Endothelial cell of umbilical vein (primary cell): ENCODE data around the gene RBM38. TPM values are rescaled to one million over a fixed set of nuclear protein-coding genes. Genes with fewer than 3 reads are reported as not detected.

Experiments used
- BruUV-seq: library from RNA; stranded (reverse); fragments of 400-500 nt; replicated peaks from 2 replicates; lab custom pipeline; 2021; lab: Mats Ljungman, UMichigan
- CTCF ChIA-PET: fragments of 300-600, 350-600 bp; sonication (Branson Sonifier 250); formaldehyde crosslinking; loops from one replicate; lab custom pipeline; 2021; ENCODE audit warnings: antibody characterized with exemption, inconsistent platforms; lab: Charles Lee
- POLR2A ChIA-PET: fragments of 300-600, 350-600 bp; sonication (Branson Sonifier 250); formaldehyde crosslinking; loops from one replicate; lab custom pipeline; 2021; ENCODE audit warnings: antibody characterized with exemption, inconsistent platforms; lab: Charles Lee
- DNase-seq: peaks from one replicate; pipeline ENCODE4 v3.0.0-alpha.2; 2011; ENCODE audit warnings: low read depth, low spot score
- FAIRE-seq: peaks from 2 replicates; lab custom pipeline; 2011; peaks lifted over from hg19 to GRCh38; lab: Jason Lieb, UNC
- H2AFZ ChIP-seq: 2 replicates; pipeline ENCODE4 v1.6.0; 2012; ENCODE audit warnings: low read depth, low read length, control low read depth, inconsistent platforms
- H3K27ac ChIP-seq: 2 replicates; pipeline ENCODE4 v1.5.1; 2011; ENCODE audit warnings: low read depth, mild to moderate bottlenecking, control low read depth, low read length, moderate library complexity; ENCODE audit not compliant: insufficient read depth
- H3K27me3 ChIP-seq, 2 experiments: 2 replicates each; pipeline versions ENCODE4 v1.6.0 to v1.6.1; 2011; ENCODE audit warnings: low read length in 2 of 2, mixed read lengths in 1 of 2; ENCODE audit not compliant: control insufficient read depth in 2 of 2, insufficient read depth in 2 of 2
- H3K36me3 ChIP-seq, 2 experiments: 2 replicates in 1 of 2; 3 replicates in 1 of 2; pipeline ENCODE4 v1.5.1; 2011; ENCODE audit warnings: low read length in 2 of 2, mild to moderate bottlenecking in 1 of 2, moderate library complexity in 1 of 2; ENCODE audit not compliant: control insufficient read depth in 2 of 2, insufficient read depth in 2 of 2; ENCODE audit errors: extremely low read depth in 1 of 2
- H3K4me1 ChIP-seq: 3 replicates; pipeline ENCODE4 v1.5.1; 2011; ENCODE audit warnings: mild to moderate bottlenecking, low read length; ENCODE audit not compliant: control insufficient read depth, insufficient read depth; ENCODE audit errors: extremely low read depth
- H3K4me2 ChIP-seq: 2 replicates; pipeline ENCODE4 v1.6.1; 2011; ENCODE audit warnings: low read length, control low read depth, mixed read lengths; ENCODE audit not compliant: insufficient read depth
- H3K4me3 ChIP-seq, 3 experiments: fragments of 200-600 bp in 1 of 3; sonication (generic), shearing (Covaris generic) in 1 of 3; replicated peaks in 1 of 3; 2 replicates each; pipeline ENCODE4 v1.5.1; 2011 to 2016; ENCODE audit warnings: control low read depth in 3 of 3, low read length in 3 of 3, mild to moderate bottlenecking in 2 of 3, inconsistent platforms in 1 of 3, low read depth in 1 of 3, moderate library complexity in 1 of 3; ENCODE audit not compliant: insufficient read depth in 1 of 3
- H3K79me2 ChIP-seq: 2 replicates; pipeline ENCODE4 v1.6.0; 2012; ENCODE audit warnings: low read length, inconsistent platforms; ENCODE audit not compliant: control insufficient read depth, insufficient read depth
- H3K9ac ChIP-seq: replicated peaks from 2 replicates; pipeline ENCODE3; 2011; ENCODE audit warnings: low read length, control low read depth; ENCODE audit not compliant: insufficient read depth; ENCODE audit errors: extremely low read depth
- H3K9me1 ChIP-seq: replicated peaks from 3 replicates; pipeline ENCODE4 v1.6.0; 2011; ENCODE audit warnings: mild to moderate bottlenecking, low read length; ENCODE audit not compliant: control insufficient read depth, insufficient read depth; ENCODE audit errors: extremely low read depth
- H3K9me3 ChIP-seq: replicated peaks from 2 replicates; pipeline ENCODE4 v1.5.1; 2012; ENCODE audit warnings: low read length, inconsistent platforms; ENCODE audit not compliant: control insufficient read depth, insufficient read depth
- H4K20me1 ChIP-seq: replicated peaks from 2 replicates; pipeline ENCODE3; 2011; ENCODE audit warnings: mild to moderate bottlenecking, low read length; ENCODE audit not compliant: control insufficient read depth, insufficient read depth; ENCODE audit errors: extremely low read depth
- EZH2 ChIP-seq: IDR thresholded peaks from 2 replicates; pipeline ENCODE4 v1.6.1; 2012; ENCODE audit warnings: borderline replicate concordance, low read depth, mild to moderate bottlenecking, moderate library complexity, low read length, inconsistent platforms; ENCODE audit not compliant: severe bottlenecking
- FOS ChIP-seq: IDR thresholded peaks from 2 replicates; pipeline ENCODE4 v1.6.1; 2011; ENCODE audit warnings: mild to moderate bottlenecking, low read length, moderate library complexity, borderline replicate concordance; ENCODE audit not compliant: insufficient read depth
- GATA2 ChIP-seq: IDR thresholded peaks from 2 replicates; pipeline ENCODE4 v1.7.0; 2011; ENCODE audit warnings: low read depth, mild to moderate bottlenecking, moderate library complexity, mixed read lengths, low read length; ENCODE audit not compliant: insufficient read length, insufficient read depth
- JUN ChIP-seq: IDR thresholded peaks from 2 replicates; pipeline ENCODE4 v1.6.1; 2011; ENCODE audit warnings: borderline replicate concordance, low read depth; ENCODE audit not compliant: insufficient read length, insufficient read depth
- MYC ChIP-seq: IDR thresholded peaks from one replicate; pipeline ENCODE4 v1.6.1; 2011; ENCODE audit warnings: mild to moderate bottlenecking, low read depth, low read length
- POLR2A ChIP-seq: IDR thresholded peaks from 2 replicates; pipeline ENCODE4 v1.6.1; 2012; ENCODE audit warnings: low read depth, mild to moderate bottlenecking, control low read depth, low read length
- POLR2AphosphoS5 ChIP-seq: IDR thresholded peaks from 2 replicates; pipeline ENCODE4 v1.6.1; 2012; ENCODE audit warnings: low read depth, mild to moderate bottlenecking, control low read depth, low read length, moderate library complexity; ENCODE audit not compliant: insufficient read depth
- dilution Hi-C: fragments of 300-500 bp; cut with MboI; formaldehyde crosslinking; loops from one replicate; pipeline ENCODE4 v1.15.0; 2019; ENCODE audit warnings: low sequenced_read_pairs; ENCODE audit not compliant: extremely low pct_ligation_motif_present
- intact Hi-C: fragments of 100-400 bp; cut with micrococcal nuclease; formaldehyde crosslinking; loops from one replicate; pipeline ENCODE4 v1.10.0; 2022
- polyA plus RNA-seq, 4 experiments: library from polyadenylated mRNA; depleted of rRNA in 3 of 4; stranded (reverse) in 3 of 4; unstranded in 1 of 4; fragments of >200 nt; gene quantifications; 2 replicates each; pipeline versions ENCODE4 v1.2.1 to v1.2.3, GENCODE V29; 2011 to 2012; ENCODE audit warnings: missing spikeins in 1 of 4
- total RNA-seq: library from RNA; stranded (reverse); gene quantifications from 2 replicates; pipeline ENCODE4 v1.2.3, GENCODE V29; 2021
- TF ChIP-seq, protein P1 (sequence below), 2 donors: IDR thresholded peaks; 1 replicate in 1 of 2; 2 replicates in 1 of 2; pipeline ENCODE4 v1.5.1; 2011; ENCODE audit warnings: low read length in 2 of 2, mild to moderate bottlenecking in 2 of 2, moderate library complexity in 2 of 2, control low read depth in 1 of 2, inconsistent platforms in 1 of 2, low read depth in 1 of 2; ENCODE audit not compliant: insufficient read depth in 1 of 2; ENCODE audit errors: extremely low read depth in 1 of 2
- TF ChIP-seq, protein P2 (sequence below): IDR thresholded peaks from 2 replicates; pipeline ENCODE4 v1.6.1; 2011; ENCODE audit not compliant: insufficient read depth, insufficient read length

The RBM38 gene
- total and polyA plus RNA-seq, 2 donors (not counting 3 experiments of a cell fraction or from before 2014, with no cell fraction given), result 22.1 to 37.4 TPM

DNA sequence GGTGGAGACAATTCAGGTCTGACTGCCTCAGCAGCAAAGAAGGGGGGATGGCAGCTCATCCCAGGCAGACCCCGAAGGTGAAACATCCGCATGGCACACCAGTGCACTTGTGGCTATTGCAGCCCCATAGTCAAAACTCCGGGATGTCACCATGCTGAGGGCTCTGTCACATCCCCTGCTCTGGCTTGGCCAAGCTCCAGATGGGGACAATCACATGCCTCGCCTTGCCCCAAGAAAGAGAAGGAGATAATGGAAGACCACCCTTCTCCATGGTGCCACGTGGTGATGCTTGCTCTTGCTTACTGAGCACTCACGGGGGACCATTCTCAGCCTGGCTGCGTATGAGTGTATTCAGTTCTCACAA lies 60.2 kb downstream of the RBM38 start:
- H3K9me1 ChIP-seq, result no peaks in the 10 kb centered on the region
- TF ChIP-seq EZH2, result no peak
- H3K4me2 ChIP-seq, result no peak overlapping the region
- dilution Hi-C loops, result no loop called here
- intact Hi-C loops, result no loop called here
- CTCF ChIA-PET, result no interaction called here
- no peak overlapping the region for H3K27ac ChIP-seq
- H3K79me2 ChIP-seq, result no peaks in the 10 kb centered on the region
- DNase-seq (no peak), FAIRE-seq (no peak)
- no peak overlapping the region for H2AFZ ChIP-seq
- no TSS peak for BruUV-seq
- no peaks in the 10 kb centered on the region for H3K36me3 ChIP-seq
- no peaks in the 10 kb centered on the region for H3K27me3 ChIP-seq
- no peaks in the 10 kb centered on the region for H4K20me1 ChIP-seq
- H3K9ac ChIP-seq, result no peak overlapping the region
- H3K9me3 ChIP-seq, result no peaks in the 10 kb centered on the region
- no peak overlapping the region for H3K4me3 ChIP-seq
- H3K4me1 ChIP-seq, result no peaks in the 10 kb centered on the region
- POLR2A ChIA-PET, result no interaction called here

DNA sequence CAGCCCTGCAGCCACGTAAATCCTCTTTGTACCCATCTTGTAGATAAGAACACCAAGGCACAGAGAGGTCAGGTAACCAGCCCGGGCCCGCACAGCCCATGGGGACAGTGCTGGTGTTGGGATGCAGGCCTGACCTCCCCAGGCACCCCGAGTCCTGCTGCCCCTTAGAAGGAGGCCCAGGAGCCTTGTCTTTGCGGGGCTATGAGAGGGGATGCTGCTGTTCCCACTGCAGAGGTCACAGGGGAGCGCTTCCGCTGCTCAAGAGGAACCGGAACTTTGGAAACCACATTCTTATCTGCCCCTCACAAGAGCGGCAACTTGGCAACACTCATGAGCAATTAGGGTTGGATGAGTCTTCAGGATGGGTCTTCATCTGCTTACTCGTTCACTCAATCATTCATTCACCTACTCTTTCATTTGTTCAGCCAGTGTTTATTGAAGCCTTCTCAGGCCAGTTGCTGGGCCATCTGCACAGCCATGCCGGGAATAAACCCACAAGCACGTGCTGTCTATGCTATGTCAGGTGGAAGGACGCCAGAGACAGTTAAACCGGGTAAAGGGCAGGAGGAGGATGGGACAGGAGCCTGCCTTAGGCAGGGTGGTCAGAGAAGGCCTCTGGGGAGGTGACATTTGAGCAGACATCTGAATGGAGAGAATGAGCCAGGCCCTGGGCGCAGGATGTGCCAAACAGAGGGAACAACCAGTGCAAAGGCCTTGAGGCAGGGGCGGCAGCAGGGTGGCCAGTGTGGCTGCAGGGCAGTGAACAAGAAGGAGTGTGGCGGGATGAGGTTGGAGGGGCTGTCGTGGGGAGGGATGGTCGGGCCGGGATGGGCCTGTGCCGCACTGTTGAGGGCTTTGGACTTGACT lies 60.8 kb downstream of the RBM38 start:
- Histone ChIP-seq H4K20me1 (no peaks in the 10 kb centered on the region), H3K36me3 (no peaks in the 10 kb centered on the region), H3K27ac (no peak overlapping the region), H3K9ac (no peak overlapping the region), H3K27me3 (no peaks in the 10 kb centered on the region), H2AFZ (no peak overlapping the region), H3K9me1 (no peaks in the 10 kb centered on the region), H3K79me2 (no peaks in the 10 kb centered on the region), H3K9me3 (no peaks in the 10 kb centered on the region), H3K4me1 (no peaks in the 10 kb centered on the region), H3K4me3 (no peak overlapping the region), H3K4me2 (no peak overlapping the region)
- intact Hi-C loops (no loop called here), dilution Hi-C loops (no loop called here)
- TF ChIP-seq FOS (no peak), POLR2A (no peak), MYC (no peak), EZH2 (no peak), POLR2AphosphoS5 (no peak), JUN (no peak), GATA2 (no peak)
- TF ChIP-seq, protein P1, sequence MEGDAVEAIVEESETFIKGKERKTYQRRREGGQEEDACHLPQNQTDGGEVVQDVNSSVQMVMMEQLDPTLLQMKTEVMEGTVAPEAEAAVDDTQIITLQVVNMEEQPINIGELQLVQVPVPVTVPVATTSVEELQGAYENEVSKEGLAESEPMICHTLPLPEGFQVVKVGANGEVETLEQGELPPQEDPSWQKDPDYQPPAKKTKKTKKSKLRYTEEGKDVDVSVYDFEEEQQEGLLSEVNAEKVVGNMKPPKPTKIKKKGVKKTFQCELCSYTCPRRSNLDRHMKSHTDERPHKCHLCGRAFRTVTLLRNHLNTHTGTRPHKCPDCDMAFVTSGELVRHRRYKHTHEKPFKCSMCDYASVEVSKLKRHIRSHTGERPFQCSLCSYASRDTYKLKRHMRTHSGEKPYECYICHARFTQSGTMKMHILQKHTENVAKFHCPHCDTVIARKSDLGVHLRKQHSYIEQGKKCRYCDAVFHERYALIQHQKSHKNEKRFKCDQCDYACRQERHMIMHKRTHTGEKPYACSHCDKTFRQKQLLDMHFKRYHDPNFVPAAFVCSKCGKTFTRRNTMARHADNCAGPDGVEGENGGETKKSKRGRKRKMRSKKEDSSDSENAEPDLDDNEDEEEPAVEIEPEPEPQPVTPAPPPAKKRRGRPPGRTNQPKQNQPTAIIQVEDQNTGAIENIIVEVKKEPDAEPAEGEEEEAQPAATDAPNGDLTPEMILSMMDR (IDR thresholded peaks at IDR 0.05; ENCODE audit: extremely low read depth in 1 of 2, insufficient read depth in 1 of 2, low read depth in 1 of 2, low read length in 2 of 2), result no peak
- TF ChIP-seq, protein P2, sequence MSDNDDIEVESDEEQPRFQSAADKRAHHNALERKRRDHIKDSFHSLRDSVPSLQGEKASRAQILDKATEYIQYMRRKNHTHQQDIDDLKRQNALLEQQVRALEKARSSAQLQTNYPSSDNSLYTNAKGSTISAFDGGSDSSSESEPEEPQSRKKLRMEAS, result no peak
- POLR2A ChIA-PET, result no interaction called here
- DNase-seq, result no peak
- CTCF ChIA-PET, result no interaction called here
- no TSS peak for BruUV-seq
- FAIRE-seq, result no peak
